Measurements from ENCODE around the gene CCDC158. TPM values are rescaled to one million over a fixed set of nuclear protein-coding genes. Genes with fewer than 3 reads are reported as not detected.

The CCDC158 gene
- total and polyA plus RNA-seq, 2 of the 8 experiments (the other 6 are each of a cell fraction or from before 2014, with no cell fraction given), result not detected

DNA sequence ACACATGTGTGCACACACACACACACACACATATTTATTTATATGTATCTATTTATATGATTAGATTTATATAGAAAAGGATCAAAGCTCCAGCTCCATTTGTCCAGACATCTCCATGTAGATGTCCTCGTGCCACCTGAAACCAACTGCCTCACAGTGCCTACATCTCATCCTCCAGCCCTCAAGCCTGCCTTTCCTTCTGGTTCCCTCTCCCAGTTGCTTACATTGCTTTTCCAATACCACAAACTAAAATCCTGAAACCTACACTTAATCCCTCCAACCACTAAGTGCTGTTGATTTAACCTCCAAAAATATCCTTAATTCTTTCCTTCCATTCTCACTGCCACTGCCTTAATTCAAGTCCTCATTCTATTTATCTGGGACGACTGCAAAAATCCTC lies 63.0 kb downstream of the CCDC158 start:
- no peaks in the 10 kb centered on the region for H3K23me2 ChIP-seq (ENCODE audit: low read depth, low read length)
- H4K20me1 ChIP-seq (replicated peaks in 1 of 2; ENCODE audit: control insufficient read depth in 1 of 2, insufficient read depth in 2 of 2, low read length in 2 of 2), result no peaks in the 10 kb centered on the region
- no peak overlapping the region for H2BK12ac ChIP-seq (ENCODE audit: low read depth, low read length)
- TF ChIP-seq SIRT6 (IDR thresholded peaks at IDR 0.05; ENCODE audit: low read length), result no peak
- no peak for TF ChIP-seq RFX5 (IDR thresholded peaks at IDR 0.05; ENCODE audit: borderline replicate concordance, low read depth, low read length)
- TF ChIP-seq SIN3A (conservative IDR thresholded peaks at IDR 0.05 in 1 of 2, IDR thresholded peaks at IDR 0.05 in 1 of 2; ENCODE audit: low read depth in 1 of 2, low read length in 2 of 2), result no peak
- TF ChIP-seq EGR1 (IDR thresholded peaks at IDR 0.05; ENCODE audit: borderline replicate concordance, low read depth, low read length), result no peak
- no peak for TF ChIP-seq HDAC6 (IDR thresholded peaks at IDR 0.05; ENCODE audit: low read depth, low read length)
- TF ChIP-seq SP1 (IDR thresholded peaks at IDR 0.05; ENCODE audit: low read depth, low read length), result no peak
- TF ChIP-seq ASH2L (IDR thresholded peaks at IDR 0.05; ENCODE audit: low read length), result no peak
- no peak for TF ChIP-seq SP4 (IDR thresholded peaks at IDR 0.05; ENCODE audit: low read length)
- TF ChIP-seq ZNF274 (IDR thresholded peaks at IDR 0.05; ENCODE audit: borderline replicate concordance, extremely low read depth, low read length), result no peak
- no peak overlapping the region for H4K91ac ChIP-seq (replicated peaks; ENCODE audit: insufficient read length, low read length)
- no peak overlapping the region for H2AFZ ChIP-seq (ENCODE audit: low read length)
- no peak for FAIRE-seq
- H3K4ac ChIP-seq (replicated peaks; ENCODE audit: insufficient read length, low read depth, low read length), result no peak overlapping the region
- H2BK20ac ChIP-seq (ENCODE audit: low read length), result no peak overlapping the region
- H2BK120ac ChIP-seq (replicated peaks; ENCODE audit: low read depth, low read length), result no peak overlapping the region
- H3K27me3 ChIP-seq (replicated peaks in 1 of 4; ENCODE audit: control insufficient read depth in 3 of 4, extremely low read depth in 1 of 4, insufficient read depth in 3 of 4, low read length in 3 of 4), result no peaks in the 10 kb centered on the region
- H2BK15ac ChIP-seq (ENCODE audit: low read length), result no peak overlapping the region
- H3K9me3 ChIP-seq (ENCODE audit: insufficient read depth in 2 of 2, low read depth in 1 of 2, low read length in 1 of 2), result peaks cover 7 to 9% of the 10 kb centered on the region in 2 experiments; a peak in 3 of 4 replicates
- no peak overlapping the region for H3K56ac ChIP-seq (replicated peaks; ENCODE audit: insufficient read length, low read depth, low read length)
- H3K9ac ChIP-seq (replicated peaks in 1 of 4; ENCODE audit: extremely low read depth in 1 of 4, low read depth in 3 of 4, low read length in 3 of 4), result no peak overlapping the region
- no peak overlapping the region for H3K27ac ChIP-seq (ENCODE audit: low read depth, low read length)
- no peak for DNase-seq (ENCODE audit: low read depth in 1 of 2, low spot score in 2 of 2)
- no peak overlapping the region for H3K23ac ChIP-seq (ENCODE audit: insufficient read length)
- H3K4me1 ChIP-seq (replicated peaks in 1 of 4; ENCODE audit: control insufficient read depth in 3 of 4, insufficient read depth in 4 of 4, low read length in 3 of 4), result no peaks in the 10 kb centered on the region
- H3K79me2 ChIP-seq (ENCODE audit: control insufficient read depth in 1 of 2, insufficient read depth in 2 of 2, low read length in 2 of 2), result no peaks in the 10 kb centered on the region
- WGBS, 2 experiments (ENCODE audit: extremely low coverage in 1 of 2, insufficient coverage in 1 of 2, insufficient read length in 1 of 2, insufficient replicate concordance in 2 of 2, low coverage in 1 of 2, low lambda C conversion rate in 2 of 2, missing lambda C conversion rate in 1 of 2), result 89% methylated on average over 2 of the region's 2 CpGs; no CpG with 5 or more reads in 1 of the 2 experiments
- H4K8ac ChIP-seq (ENCODE audit: extremely low read depth, insufficient read depth, low read length), result no peak overlapping the region
- H3K79me1 ChIP-seq (ENCODE audit: low read depth, low read length), result no peaks in the 10 kb centered on the region
- H3K36me3 ChIP-seq (ENCODE audit: control insufficient read depth in 2 of 4, insufficient read depth in 4 of 4, low read length in 3 of 4), result no peaks in the 10 kb centered on the region
- CTCF ChIA-PET (ENCODE audit: partially characterized antibody), result interaction anchor here (0.9 kb wide), 1 partner anchor 110 kb away, joined by 3 read pairs; no protein-coding TSS in a partner anchor
- no peak overlapping the region for H4K5ac ChIP-seq (ENCODE audit: insufficient read length, low read depth, low read length)
- no peak overlapping the region for H2BK5ac ChIP-seq (ENCODE audit: low read depth, low read length)
- no peak overlapping the region for H3K14ac ChIP-seq (ENCODE audit: insufficient read length)
- no peak overlapping the region for H3K18ac ChIP-seq (ENCODE audit: extremely low read depth, low read length)
- H3K4me2 ChIP-seq (ENCODE audit: insufficient read depth in 1 of 2, low read depth in 2 of 2, low read length in 2 of 2), result no peak overlapping the region
- POLR2A ChIA-PET (ENCODE audit: partially characterized antibody), result no interaction called here
- H3K4me3 ChIP-seq (ENCODE audit: extremely low read depth in 1 of 4, insufficient read depth in 2 of 4, low read depth in 3 of 4, low read length in 4 of 4), result no peak overlapping the region
- no peak overlapping the region for H2AK5ac ChIP-seq (ENCODE audit: low read depth, low read length)

Measured in H1 (cell line).